ENCODE results near the gene CTSE. TPM values are rescaled to one million over a fixed set of nuclear protein-coding genes. Genes with fewer than 3 reads are reported as not detected.

Gene CTSE
- total and polyA plus RNA-seq, 2 donors (not counting 1 experiment from before 2014, with no cell fraction given): not detected

- Mint-ChIP-seq H3K9me3 (ENCODE audit: insufficient read depth) (no peaks in the 10 kb centered on the region), H3K4me3 (no peak overlapping the region), H3K27ac (no peak overlapping the region), H3K4me1 (no peaks in the 10 kb centered on the region), H3K27me3 (no peaks in the 10 kb centered on the region)
- Histone ChIP-seq H3K4me2 (replicated peaks; ENCODE audit: low read depth, low read length, poor library complexity, severe bottlenecking) (no peak overlapping the region), H3K27me3 (replicated peaks in 1 of 4; ENCODE audit: control extremely low read depth in 1 of 4, control insufficient read depth in 3 of 4, insufficient read depth in 4 of 4, low read length in 3 of 4) (no peaks in the 10 kb centered on the region), H3K9ac (ENCODE audit: low read length) (no peak overlapping the region), H4K20me1 (ENCODE audit: control insufficient read depth, insufficient read depth, low read length, poor library complexity, severe bottlenecking) (no peaks in the 10 kb centered on the region), H2AFZ (ENCODE audit: insufficient read depth, low read depth, low read length, poor library complexity, severe bottlenecking) (no peak overlapping the region), H3K79me2 (ENCODE audit: control insufficient read depth, insufficient read depth, low read length) (no peaks in the 10 kb centered on the region), H3K4me1 (ENCODE audit: control insufficient read depth in 2 of 2, insufficient read depth in 2 of 2, low read length in 2 of 2) (no peaks in the 10 kb centered on the region), H3K9me3 (ENCODE audit: control extremely low read depth in 1 of 3, control insufficient read depth in 2 of 3, insufficient read depth in 1 of 3, low read length in 2 of 3) (no peaks in the 10 kb centered on the region), H3K27ac (ENCODE audit: low read length in 2 of 2) (no peak overlapping the region), H3K36me3 (replicated peaks in 1 of 2; ENCODE audit: control extremely low read depth in 1 of 2, control insufficient read depth in 1 of 2, extremely low read depth in 1 of 2, insufficient read depth in 2 of 2, low read length in 1 of 2) (no peaks in the 10 kb centered on the region), H3K4me3 (ENCODE audit: control extremely low read depth in 1 of 5, extremely low read depth in 1 of 5, insufficient read depth in 1 of 5, low read depth in 2 of 5, low read length in 4 of 5) (no peak overlapping the region)
- intact Hi-C loops (cut with micrococcal nuclease): loop anchor here (1.0 kb wide), 2 partner anchors 46 to 122 kb away; no protein-coding TSS in a partner anchor
- TF ChIP-seq CTCF (IDR thresholded peaks at IDR 0.05): peak; percentile 67
- no peak for TF ChIP-seq EZH2 (IDR thresholded peaks at IDR 0.05; ENCODE audit: borderline replicate concordance, insufficient read depth, low read depth, low read length, poor library complexity, severe bottlenecking)
- ChIA-PET POLR2A (interaction anchor here (1.0 kb wide), 1 partner anchor 46 kb away, joined by 4 read pairs; no protein-coding TSS in a partner anchor), CTCF (interaction anchor here (0.8 to 11.3 kb wide), 22 partner anchors 10 to 218 kb away, joined by 3 to 434 read pairs (median 4); partner anchors contain the start of gene RAB7B)
- DNase-seq (peak; percentile 62), ATAC-seq (ENCODE audit: low read depth) (peak; percentile 80)
- WGBS (ENCODE audit: insufficient coverage): 43% methylated on average over 9 of the region's 14 CpGs
These were observed 39.6 kb downstream of the CTSE start for GRCh38 chr1:205983925-205984725.

DNA sequence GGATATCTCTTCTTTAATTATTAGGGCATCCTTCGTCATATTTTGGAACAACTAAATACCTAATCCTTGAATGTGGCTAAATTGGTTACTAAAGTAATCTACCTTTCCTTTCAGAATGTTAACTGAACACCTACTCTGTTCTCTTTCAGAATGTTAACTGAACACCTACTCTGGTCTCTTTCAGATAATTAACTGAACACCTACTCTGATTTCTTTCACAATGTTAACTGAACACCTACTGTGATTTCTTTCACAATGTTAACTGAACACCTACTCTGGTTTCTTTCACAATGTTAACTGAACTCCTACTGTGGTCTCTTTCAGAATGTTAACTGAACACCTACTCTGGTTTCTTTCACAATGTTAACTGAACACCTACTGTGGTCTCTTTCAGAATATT is 42.4 kb downstream of the CTSE start:
- intact Hi-C loops (cut with micrococcal nuclease): no loop called here

More for the DNA sequence above, 42.4 kb downstream of the CTSE start:
- POLR2A ChIA-PET: no interaction called here
- Mint-ChIP-seq H3K27ac (no peak overlapping the region), H3K9me3 (ENCODE audit: insufficient read depth) (no peaks in the 10 kb centered on the region), H3K4me1 (no peaks in the 10 kb centered on the region), H3K4me3 (no peak overlapping the region), H3K27me3 (peaks cover 2% of the 10 kb centered on the region)
- Histone ChIP-seq H3K9ac (ENCODE audit: low read length) (no peak overlapping the region), H3K79me2 (ENCODE audit: control insufficient read depth, insufficient read depth, low read length) (no peaks in the 10 kb centered on the region), H3K9me3 (ENCODE audit: control extremely low read depth in 1 of 3, control insufficient read depth in 2 of 3, insufficient read depth in 1 of 3, low read length in 2 of 3) (no peaks in the 10 kb centered on the region), H3K4me1 (ENCODE audit: control insufficient read depth in 2 of 2, insufficient read depth in 2 of 2, low read length in 2 of 2) (no peaks in the 10 kb centered on the region), H3K4me3 (ENCODE audit: control extremely low read depth in 1 of 5, extremely low read depth in 1 of 5, insufficient read depth in 1 of 5, low read depth in 2 of 5, low read length in 4 of 5) (no peak overlapping the region), H3K27ac (ENCODE audit: low read length in 2 of 2) (no peak overlapping the region), H4K20me1 (ENCODE audit: control insufficient read depth, insufficient read depth, low read length, poor library complexity, severe bottlenecking) (no peaks in the 10 kb centered on the region), H3K36me3 (replicated peaks in 1 of 2; ENCODE audit: control extremely low read depth in 1 of 2, control insufficient read depth in 1 of 2, extremely low read depth in 1 of 2, insufficient read depth in 2 of 2, low read length in 1 of 2) (no peaks in the 10 kb centered on the region), H2AFZ (ENCODE audit: insufficient read depth, low read depth, low read length, poor library complexity, severe bottlenecking) (no peak overlapping the region), H3K27me3 (replicated peaks in 1 of 4; ENCODE audit: control extremely low read depth in 1 of 4, control insufficient read depth in 3 of 4, insufficient read depth in 4 of 4, low read length in 3 of 4) (no peaks in the 10 kb centered on the region), H3K4me2 (replicated peaks; ENCODE audit: low read depth, low read length, poor library complexity, severe bottlenecking) (no peak overlapping the region)
- CTCF ChIA-PET: interaction anchor here (1.4 to 11.3 kb wide), 5 partner anchors 50 to 323 kb away, joined by 7 to 434 read pairs (median 75); no protein-coding TSS in a partner anchor
- WGBS (ENCODE audit: insufficient coverage): no CpG with 5 or more reads among the region's 1 CpG
- no peak for TF ChIP-seq CTCF (IDR thresholded peaks at IDR 0.05)
- no peak for TF ChIP-seq EZH2 (IDR thresholded peaks at IDR 0.05; ENCODE audit: borderline replicate concordance, insufficient read depth, low read depth, low read length, poor library complexity, severe bottlenecking)
- no peak for ATAC-seq (ENCODE audit: low read depth)
- DNase-seq: no peak

Measured in B cell (primary cell).